ENCODE results near the gene MGRN1. TPM values are rescaled to one million over a fixed set of nuclear protein-coding genes. Genes with fewer than 3 reads are reported as not detected.

MGRN1 gene
- 10 to 100 TPM; 46.9 to 76.4 TPM for total RNA-seq

DNA sequence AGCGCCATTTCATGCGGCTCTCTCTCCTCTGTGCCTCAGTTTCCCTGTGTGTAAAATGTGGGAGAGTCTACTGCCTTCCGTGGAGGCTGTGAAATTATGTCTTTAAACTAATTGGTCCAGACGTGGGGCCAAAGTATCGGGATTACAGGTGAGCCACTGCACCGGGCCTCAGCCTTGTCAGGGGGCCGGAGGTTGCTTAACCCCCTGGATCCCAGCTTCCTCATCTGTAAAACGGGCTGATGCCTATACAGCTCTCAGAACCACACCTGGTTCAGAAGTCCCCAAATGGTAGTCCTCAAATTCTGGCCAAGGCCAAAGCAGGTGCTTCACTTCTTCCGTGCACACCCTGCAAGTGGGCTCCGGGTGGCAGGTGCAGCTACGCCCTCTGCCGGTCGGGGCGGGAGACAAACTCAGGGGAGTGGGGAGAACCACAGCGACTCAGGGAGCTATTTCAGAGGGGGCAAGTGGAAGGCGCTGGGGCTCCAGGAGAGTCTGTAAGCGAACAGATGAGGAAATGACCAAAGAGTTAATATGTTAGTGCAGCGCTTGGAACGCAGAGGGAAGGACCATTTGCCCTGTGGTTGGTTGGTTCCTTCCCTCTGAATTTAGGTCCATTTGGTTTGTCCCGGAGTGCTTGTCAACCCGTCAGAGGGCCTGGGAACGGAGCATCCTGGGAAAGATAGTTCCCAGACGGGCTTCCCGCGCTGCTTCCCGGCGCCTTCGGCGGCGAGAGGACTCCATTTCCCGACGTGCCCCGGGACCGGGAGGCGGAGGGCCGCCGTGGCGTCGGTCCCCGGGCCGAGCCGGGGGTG, at the start of gene MGRN1:
TSS of gene MGRN1 (plus strand) at position 812 of the 812 bp plus-strand sequence. CDS start 135 bp downstream, outside the sequence.
- peak; percentile 58 to 92 for ATAC-seq
- peaks cover 11 to 13% of the 10 kb centered on the region in 2 donors for H3K36me3 Mint-ChIP-seq
- DNase-seq (ENCODE audit: low spot score in 2 of 2), result peak; percentile 85 to 92
- H3K9me3 Mint-ChIP-seq, result no peaks in the 10 kb centered on the region
- H3K27ac Mint-ChIP-seq, result peak within 1 kb of the TSS; percentile 99 to 100

DNA sequence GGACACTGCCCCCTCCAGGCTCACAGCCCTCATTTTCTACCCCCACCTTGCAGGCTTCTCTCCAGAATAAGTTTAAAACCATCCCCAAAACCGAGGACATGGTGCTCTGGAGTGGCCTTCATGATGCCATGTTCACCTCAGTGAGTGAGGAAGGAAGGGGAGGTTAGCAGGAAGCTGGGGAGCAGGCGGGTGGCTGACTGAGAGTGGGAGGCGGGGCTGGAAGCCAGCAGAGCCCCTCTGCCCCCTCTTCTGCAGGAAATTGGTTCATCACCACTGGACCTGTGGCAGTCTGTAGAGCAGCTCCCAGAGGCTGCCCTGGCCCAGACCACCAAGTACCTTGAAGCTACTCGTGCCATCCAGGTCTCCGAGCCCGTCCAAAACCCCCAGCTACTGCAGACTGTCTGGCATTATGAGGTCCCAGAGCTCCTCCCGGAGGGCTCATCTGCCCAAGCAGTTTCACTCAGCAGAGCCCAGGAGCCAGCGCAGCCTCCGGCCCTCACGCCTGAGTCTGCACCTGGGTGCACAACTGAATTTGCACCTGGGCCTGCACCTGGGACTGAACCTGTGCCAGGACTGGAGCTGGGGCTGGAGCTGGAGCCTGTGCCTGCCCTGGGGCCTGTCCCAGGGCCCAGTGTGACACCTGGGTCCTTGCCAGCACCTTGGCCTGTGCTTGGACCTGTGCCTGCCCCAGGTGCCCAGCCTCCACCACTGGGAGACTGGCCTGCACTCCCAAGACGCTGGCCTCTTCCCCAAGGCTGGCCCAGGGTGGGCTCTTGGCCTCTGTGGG, 49.5 kb upstream of the MGRN1 start:
- no peak overlapping the region for H3K27ac Mint-ChIP-seq
- no peak for DNase-seq (ENCODE audit: low spot score in 2 of 2)
- ATAC-seq, result no peak
- no peaks in the 10 kb centered on the region for H3K9me3 Mint-ChIP-seq
- H3K36me3 Mint-ChIP-seq, result no peaks in the 10 kb centered on the region

DNA sequence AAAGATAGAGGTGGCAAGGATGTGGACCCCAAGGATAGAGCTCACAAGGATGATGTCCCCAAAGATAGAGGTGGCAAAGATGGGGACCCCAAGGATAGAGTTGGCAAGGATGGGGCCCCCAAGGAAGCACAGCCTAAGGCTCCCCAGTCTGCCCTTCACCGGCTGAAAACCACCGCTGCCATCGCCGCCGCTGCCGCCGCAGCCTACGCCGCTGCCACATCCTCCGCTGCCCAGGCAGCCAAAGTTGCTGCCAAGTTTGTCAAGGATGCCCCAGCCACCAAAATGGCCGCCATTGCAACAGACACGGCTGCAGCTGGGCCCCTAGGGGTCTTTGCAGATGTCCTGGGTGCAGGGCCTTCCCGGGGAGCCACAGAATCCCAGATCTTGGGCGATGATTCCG, 48.6 kb upstream of the MGRN1 start:
- ATAC-seq (no peak), DNase-seq (ENCODE audit: low spot score in 2 of 2) (no peak)
- Mint-ChIP-seq H3K27ac (no peak overlapping the region), H3K9me3 (no peaks in the 10 kb centered on the region), H3K36me3 (no peaks in the 10 kb centered on the region)

DNA sequence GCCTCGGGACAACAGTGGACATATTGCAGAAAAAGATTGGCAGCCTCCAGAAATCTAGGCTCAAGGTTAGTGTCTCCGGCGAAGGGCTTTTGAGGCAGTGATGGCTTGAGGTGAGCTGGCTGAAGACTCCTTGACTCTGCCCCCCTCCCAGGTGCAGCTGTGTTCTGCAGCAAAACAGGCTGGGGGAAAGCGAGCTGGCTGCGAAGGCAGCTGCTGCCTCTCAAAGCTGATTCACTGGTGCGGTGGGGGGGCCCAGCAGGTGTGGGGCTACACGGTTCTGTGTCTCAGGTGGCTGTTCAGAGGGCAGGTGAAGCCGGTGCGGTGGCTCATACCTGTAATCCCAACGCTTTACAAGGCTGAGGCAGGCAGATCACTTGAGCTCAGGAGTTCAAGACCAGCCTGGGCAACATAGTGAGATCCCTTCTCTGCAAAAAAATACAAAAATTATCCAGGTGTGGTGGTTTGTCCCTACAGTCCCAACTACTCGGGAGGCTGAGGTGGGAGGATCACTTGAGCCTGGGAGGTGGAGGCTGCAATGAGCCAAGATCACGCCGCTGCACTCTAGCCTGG, 45.6 kb upstream of the MGRN1 start:
- Mint-ChIP-seq H3K9me3 (no peaks in the 10 kb centered on the region), H3K27ac (no peak overlapping the region), H3K36me3 (no peaks in the 10 kb centered on the region)
- no peak for ATAC-seq
- no peak for DNase-seq (ENCODE audit: low spot score in 2 of 2)

DNA sequence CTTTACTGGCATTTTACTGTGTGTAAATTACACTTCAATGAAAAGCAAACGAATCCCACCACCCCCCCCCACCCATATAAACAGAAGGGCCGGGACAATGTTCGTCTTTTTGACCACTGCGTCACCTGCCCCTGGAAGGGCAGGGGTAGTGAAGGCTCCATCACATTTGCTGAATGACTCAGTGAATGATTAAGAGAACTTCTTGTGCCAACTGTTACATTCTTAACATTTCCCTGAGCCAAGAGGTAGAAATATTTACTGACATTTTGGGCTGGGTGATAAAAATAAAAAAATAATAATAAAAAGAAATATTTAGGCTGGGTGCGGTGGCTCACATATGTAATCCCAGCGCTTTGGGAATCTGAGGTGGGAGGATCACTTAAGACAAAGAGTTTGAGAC, 44.4 kb upstream of the MGRN1 start:
- Mint-ChIP-seq H3K36me3 (no peaks in the 10 kb centered on the region), H3K27ac (no peak overlapping the region), H3K9me3 (no peaks in the 10 kb centered on the region)
- no peak for ATAC-seq
- no peak for DNase-seq (ENCODE audit: low spot score in 2 of 2)

DNA sequence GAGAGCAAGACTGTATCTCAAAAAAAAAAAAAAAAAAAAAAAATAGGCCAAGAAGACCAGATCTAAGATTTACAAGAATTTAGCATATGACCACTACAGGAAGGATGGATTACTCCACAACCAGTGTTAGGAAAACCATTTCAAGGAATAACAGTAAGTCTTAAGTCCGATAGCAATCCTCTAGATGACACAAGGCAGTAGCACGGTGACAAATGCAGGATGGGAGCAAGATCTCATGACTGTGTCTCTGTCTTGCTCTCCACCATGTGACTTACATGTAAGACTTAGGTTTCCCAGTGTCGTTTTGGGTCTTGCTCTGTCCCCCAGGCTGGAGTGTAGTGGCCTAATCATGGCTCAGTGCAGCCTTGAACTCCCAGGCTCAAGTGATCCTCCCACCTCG, 40.7 kb upstream of the MGRN1 start:
- no peak for DNase-seq (ENCODE audit: low spot score in 2 of 2)

DNA sequence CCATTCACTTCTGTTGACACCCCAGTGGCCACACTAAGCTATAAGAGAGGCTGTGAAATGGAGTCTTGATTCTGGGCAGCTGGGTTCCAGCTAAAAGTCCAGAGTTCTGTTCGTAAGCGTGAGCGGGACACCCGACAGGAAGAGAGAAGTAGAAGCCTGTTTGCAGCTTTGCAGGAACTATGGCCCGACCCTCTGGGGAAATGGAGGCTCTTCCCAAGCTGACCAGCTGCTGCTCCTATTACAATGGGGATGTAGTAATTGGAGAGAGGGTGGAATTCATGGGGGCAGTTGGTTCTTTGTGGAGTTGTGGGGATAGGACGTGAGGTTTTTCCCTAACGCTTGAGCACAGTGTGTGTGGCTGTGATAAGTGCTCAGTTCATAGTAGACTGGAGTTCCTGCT, 38.3 kb upstream of the MGRN1 start:
- no peak for ATAC-seq
- no peaks in the 10 kb centered on the region for H3K36me3 Mint-ChIP-seq
- no peak for DNase-seq (ENCODE audit: low spot score in 2 of 2)
- no peaks in the 10 kb centered on the region for H3K9me3 Mint-ChIP-seq
- H3K27ac Mint-ChIP-seq, result no peak overlapping the region

More for the DNA sequence above, 40.7 kb upstream of the MGRN1 start:
- no peaks in the 10 kb centered on the region for H3K9me3 Mint-ChIP-seq
- no peak overlapping the region for H3K27ac Mint-ChIP-seq
- no peak for ATAC-seq
- no peaks in the 10 kb centered on the region for H3K36me3 Mint-ChIP-seq

DNA sequence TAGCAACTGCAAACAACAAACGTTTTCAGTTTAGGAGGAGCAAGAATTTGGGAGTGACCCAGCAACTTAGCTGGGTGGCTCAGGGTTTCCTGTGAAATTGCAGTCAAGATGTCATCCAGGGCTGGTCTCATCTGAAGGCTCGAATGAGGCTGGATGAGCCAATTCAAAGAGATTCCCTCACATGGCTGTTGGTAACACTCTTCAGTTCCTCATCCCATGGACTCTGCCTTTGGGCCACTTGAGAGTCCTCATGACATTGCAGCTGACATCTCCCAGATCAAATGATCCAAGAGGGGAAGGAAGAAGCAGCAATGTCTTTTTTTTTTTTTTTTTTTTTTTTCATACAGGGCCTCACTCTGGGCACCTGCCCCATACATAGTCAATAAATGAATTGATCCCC, 36.2 kb upstream of the MGRN1 start:
- no peak for DNase-seq (ENCODE audit: low spot score in 2 of 2)
- no peaks in the 10 kb centered on the region for H3K9me3 Mint-ChIP-seq
- no peaks in the 10 kb centered on the region for H3K36me3 Mint-ChIP-seq
- ATAC-seq, result no peak
- no peak overlapping the region for H3K27ac Mint-ChIP-seq

DNA sequence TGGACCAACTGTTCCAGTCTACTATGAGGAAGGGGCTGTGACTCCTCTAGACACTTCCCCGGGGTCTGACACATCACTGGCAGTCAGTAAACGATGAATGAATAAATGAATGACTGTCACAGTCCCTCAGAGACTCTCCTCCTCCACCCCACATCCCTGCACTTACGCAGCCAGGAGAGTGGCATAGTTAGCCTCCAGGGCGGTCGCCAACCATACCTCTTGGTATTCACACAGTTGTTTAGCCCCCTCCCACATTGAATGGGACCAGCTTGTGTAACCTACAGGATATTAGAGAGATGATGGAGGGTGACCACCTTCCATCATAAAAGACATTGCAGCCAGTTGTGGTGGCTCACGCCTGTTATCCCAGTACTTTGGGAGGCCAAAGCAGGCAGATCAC, 35.7 kb upstream of the MGRN1 start:
- DNase-seq (ENCODE audit: low spot score in 2 of 2) (no peak), ATAC-seq (no peak)
- H3K36me3 Mint-ChIP-seq, result no peaks in the 10 kb centered on the region
- no peaks in the 10 kb centered on the region for H3K9me3 Mint-ChIP-seq
- H3K27ac Mint-ChIP-seq, result no peak overlapping the region

DNA sequence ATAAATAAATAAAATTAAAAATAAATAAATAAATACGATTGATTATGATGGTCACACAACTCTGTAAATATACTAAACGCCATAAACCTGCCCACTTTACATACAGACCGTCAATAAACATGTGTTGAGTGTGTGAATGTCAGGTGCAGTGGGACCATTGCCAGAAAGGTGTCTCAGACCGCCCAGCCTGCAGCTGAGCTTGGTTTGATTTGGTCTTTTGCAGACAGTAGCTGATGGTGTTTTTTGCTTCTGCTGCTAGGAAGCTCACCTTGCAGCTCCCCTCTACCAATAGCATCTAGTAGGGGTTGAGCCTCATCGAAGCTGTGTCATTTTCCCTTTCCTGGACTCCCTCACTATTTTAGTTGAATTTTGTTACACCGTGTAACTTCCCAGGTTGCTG, 33.4 kb upstream of the MGRN1 start:
- no peaks in the 10 kb centered on the region for H3K36me3 Mint-ChIP-seq
- ATAC-seq (no peak), DNase-seq (ENCODE audit: low spot score in 2 of 2) (no peak)
- no peaks in the 10 kb centered on the region for H3K9me3 Mint-ChIP-seq
- H3K27ac Mint-ChIP-seq, result no peak overlapping the region

DNA sequence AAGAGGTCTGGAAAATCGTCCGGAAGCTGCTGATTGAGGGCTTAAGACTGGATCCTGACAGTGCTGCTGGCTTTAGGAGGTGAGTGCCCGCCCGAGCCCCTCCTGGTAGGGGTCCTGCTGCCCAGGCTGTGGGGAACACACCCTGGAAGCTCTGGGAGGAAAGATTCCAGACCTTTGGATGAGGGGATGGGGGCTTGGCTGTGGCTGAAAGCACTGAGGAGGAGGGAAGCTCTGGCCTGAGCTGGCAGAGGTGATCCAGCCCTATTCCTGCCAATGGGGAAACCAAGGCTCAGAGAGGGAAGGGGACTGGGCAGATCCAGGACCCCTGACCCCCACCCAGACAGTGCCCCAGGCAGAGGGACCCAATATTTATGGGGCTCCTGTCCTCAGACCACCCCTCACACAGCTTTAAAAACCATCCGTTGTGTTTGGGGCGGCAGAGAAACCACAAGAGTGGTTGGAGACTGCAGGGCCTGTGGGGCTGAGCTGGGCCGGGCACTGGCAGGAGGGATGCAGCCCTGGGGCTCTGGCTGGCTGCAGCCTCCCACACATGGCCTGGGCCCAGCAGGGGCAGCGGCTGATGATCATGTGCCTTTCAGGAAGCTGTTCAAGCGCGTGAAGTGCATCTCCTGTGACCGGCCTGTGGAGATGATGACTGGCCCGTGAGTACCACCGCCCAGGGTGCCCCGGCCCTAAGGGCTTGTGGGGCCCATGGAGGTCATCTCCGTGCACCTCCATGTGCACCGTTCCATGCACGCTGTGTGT, 32.7 kb upstream of the MGRN1 start:
- H3K36me3 Mint-ChIP-seq, result no peaks in the 10 kb centered on the region

DNA sequence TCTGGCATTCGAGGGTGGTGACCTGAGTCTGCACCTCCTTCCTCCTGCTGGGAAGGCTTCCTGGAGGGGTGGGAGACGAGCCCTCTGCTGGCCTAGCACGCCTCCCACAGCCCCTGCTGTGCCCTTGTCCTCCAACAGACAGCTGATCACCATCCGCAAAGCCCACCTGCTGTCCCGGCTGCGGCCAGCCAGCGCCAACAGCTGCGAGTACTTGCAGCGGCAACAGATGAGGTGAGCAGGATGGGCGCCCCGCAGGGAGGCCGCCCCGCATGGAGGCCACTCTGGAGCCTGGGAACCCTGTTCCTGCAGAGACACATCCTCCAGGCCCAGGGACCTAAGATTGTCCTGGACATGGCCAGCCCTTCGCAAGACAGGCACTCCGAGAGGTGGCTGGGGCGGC, 31.5 kb upstream of the MGRN1 start:
- Mint-ChIP-seq H3K27ac (no peak overlapping the region), H3K36me3 (no peaks in the 10 kb centered on the region), H3K9me3 (no peaks in the 10 kb centered on the region)
- ATAC-seq, result no peak
- DNase-seq (ENCODE audit: low spot score in 2 of 2), result no peak

More for the DNA sequence above, 32.7 kb upstream of the MGRN1 start:
- Mint-ChIP-seq H3K9me3 (no peaks in the 10 kb centered on the region), H3K27ac (no peak overlapping the region)
- DNase-seq (ENCODE audit: low spot score in 2 of 2), result no peak
- ATAC-seq, result no peak

DNA sequence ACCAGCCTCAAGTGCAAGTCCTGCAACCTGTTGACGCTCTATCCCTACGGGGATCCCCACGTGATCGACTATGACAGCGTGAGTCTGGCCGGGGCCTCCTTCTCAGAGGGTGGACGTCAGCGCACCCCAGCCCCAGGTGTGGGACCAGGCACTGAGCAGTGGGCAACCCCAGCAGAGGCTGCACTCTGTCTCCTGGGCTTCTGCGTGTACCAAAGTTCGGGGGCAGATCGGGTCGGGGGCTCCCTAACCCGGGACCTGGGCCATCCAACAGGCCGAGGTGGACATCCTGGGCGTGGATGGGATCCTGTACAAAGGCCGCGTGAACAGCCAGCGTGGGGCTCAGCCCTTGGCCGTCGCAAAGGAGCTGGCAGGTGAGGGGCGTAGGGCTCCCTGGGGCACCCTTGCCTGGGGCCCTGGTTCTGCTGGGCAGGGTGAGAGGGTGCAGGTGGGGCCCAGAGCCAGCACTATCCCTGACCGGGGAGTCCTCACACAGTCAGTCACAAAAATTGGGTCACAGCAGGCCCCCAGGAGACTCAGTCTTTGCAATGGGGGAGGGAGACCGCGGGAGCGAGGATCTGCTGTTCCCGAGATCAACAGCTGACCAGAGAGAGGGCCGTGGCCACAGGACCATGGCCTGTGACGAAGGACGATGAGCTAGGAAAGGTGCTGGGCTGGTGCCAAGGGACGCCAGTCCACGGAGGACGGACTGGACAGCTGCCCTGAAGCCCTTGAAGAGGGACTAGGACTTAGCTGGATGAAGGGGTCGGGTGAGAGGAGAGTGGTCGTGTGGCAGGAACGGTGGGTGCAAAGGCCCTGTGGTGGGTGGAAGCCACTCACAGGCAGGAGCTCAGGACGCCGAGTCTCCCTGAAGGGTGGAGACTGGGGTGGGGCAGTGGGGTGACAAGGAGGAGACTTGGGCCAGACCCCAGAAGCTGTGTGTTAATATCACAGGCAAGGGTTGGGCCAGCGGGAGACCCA, 29.9 kb upstream of the MGRN1 start:
- ATAC-seq, result no peak
- Mint-ChIP-seq H3K9me3 (no peaks in the 10 kb centered on the region), H3K27ac (peak overlapping the region in 1 of 2 donors; percentile 50), H3K36me3 (no peaks in the 10 kb centered on the region)
- DNase-seq (ENCODE audit: low spot score in 2 of 2), result no peak

DNA sequence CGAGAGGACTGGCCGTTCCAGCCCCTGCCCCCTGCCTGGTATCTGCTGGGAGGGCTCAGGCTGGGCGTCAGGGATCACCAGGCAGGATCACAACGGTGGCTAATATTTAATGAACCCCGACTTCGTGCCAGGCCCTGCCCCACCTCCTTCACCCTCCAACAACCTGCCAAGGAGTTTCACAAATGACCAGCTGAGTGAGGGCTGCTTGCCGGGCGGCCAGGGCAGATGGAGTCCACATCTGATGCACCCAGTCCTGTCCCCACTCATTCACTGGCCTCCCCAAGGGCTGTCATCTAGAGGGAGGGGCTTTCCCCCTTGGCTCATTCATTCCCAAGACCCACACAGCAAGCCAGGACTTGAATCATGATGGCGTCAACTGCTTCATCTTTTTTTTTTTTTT, 27.5 kb upstream of the MGRN1 start:
- DNase-seq (ENCODE audit: low spot score in 2 of 2) (no peak), ATAC-seq (no peak)
- Mint-ChIP-seq H3K9me3 (no peaks in the 10 kb centered on the region), H3K27ac (no peak overlapping the region), H3K36me3 (no peaks in the 10 kb centered on the region)

DNA sequence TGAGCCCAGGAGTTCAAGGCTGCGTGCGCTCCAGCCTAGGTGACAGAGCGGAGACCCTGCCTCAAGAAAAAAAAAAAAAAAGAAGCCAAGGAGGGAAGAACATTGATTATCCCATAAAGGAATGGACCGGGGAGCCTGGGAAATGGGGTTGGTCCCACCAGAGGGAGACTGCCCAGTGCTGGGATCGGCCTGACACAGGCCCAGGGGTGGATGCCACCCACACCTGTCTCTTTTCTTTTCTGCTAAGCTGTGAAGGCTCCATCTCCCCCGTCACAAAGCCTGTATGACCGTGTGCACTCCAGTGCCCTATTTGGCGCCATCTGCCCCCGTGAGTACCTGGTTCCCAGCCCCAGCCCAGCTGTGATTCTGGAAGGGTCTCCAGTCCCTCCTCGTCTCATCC, 25.6 kb upstream of the MGRN1 start:
- ATAC-seq (no peak), DNase-seq (ENCODE audit: low spot score in 2 of 2) (no peak)
- Mint-ChIP-seq H3K27ac (no peak overlapping the region), H3K9me3 (no peaks in the 10 kb centered on the region), H3K36me3 (no peaks in the 10 kb centered on the region)

DNA sequence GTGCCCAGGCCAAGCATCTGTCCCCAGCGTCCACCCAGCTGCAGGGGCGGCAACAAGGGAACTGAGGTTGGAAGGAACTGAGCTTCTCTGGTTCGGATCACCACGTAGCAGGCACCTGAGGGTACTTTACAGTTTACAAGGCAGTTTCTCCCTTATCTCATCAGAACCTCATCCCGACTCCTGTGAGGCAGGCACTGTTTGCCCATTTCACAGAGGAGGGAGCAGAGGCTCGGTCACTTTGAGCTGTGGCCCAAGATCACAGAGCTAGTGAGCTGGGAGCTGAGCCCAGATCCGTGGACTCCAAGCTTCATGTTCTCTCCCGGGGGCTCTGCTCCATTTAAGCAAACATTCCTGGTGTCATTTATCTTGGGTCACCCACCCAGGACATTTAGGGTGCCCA, 25.1 kb upstream of the MGRN1 start:
- H3K36me3 Mint-ChIP-seq, result no peaks in the 10 kb centered on the region
- no peak overlapping the region for H3K27ac Mint-ChIP-seq
- no peaks in the 10 kb centered on the region for H3K9me3 Mint-ChIP-seq
- no peak for ATAC-seq
- DNase-seq (ENCODE audit: low spot score in 2 of 2), result no peak

Measured in activated naive CD4-positive, alpha-beta T cell treated with anti-CD3 and anti-CD28 coated beads, Interleukin-2, amount 50 U/mL, for 72 hours (primary cell).